Measurements from ENCODE around the gene SSR1.

The SSR1 gene

GRCh38 chr6:7224731-7225130 is 88.3 kb downstream of the SSR1 start:
- TF ChIP-seq GATA2 (IDR thresholded peaks at IDR 0.05; ENCODE audit: low read depth, low read length) (no peak), GATA3 (IDR thresholded peaks at IDR 0.05; ENCODE audit: low read depth, low read length) (no peak)

- no peak for TF ChIP-seq GATA2 (IDR thresholded peaks at IDR 0.05; ENCODE audit: low read depth, low read length)
- TF ChIP-seq GATA3 (IDR thresholded peaks at IDR 0.05; ENCODE audit: low read depth, low read length), result no peak
These were observed 90.8 kb downstream of the SSR1 start for GRCh38 chr6:7222197-7222596.

GRCh38 chr6:7219310-7219709 is 93.7 kb downstream of the SSR1 start:
- TF ChIP-seq GATA3 (IDR thresholded peaks at IDR 0.05; ENCODE audit: low read depth, low read length), result no peak
- no peak for TF ChIP-seq GATA2 (IDR thresholded peaks at IDR 0.05; ENCODE audit: low read depth, low read length)

GRCh38 chr6:7218406-7218988 is 94.5 kb downstream of the SSR1 start:
- TF ChIP-seq GATA3 (IDR thresholded peaks at IDR 0.05; ENCODE audit: low read depth, low read length) (no peak), GATA2 (IDR thresholded peaks at IDR 0.05; ENCODE audit: low read depth, low read length) (no peak)
